HG03135 (cell line): ENCODE data around the gene EFHC2.

Experiments
- ATAC-seq: cut with Tn5 transposase; IDR thresholded peaks from one replicate; pipeline ENCODE4 v1.9.1; 2021; ENCODE audit warnings: mild to moderate bottlenecking, moderate library complexity; ENCODE audit not compliant: unreplicated experiment

Gene EFHC2

GRCh38 chrX:44343412-44344141 lies at the start of gene EFHC2:
EFHC2 (minus strand) TSS chrX:44343672; CDS start chrX:44343588, 84 bp downstream.
- peak; percentile 59 for ATAC-seq

GRCh38 chrX:44392767-44393166 lies 49.3 kb upstream of the EFHC2 start:
- ATAC-seq, result no peak

GRCh38 chrX:44384688-44385338 lies 41.3 kb upstream of the EFHC2 start:
- ATAC-seq, result no peak

- ATAC-seq, result no peak
These were observed 39.4 kb upstream of the EFHC2 start for GRCh38 chrX:44382871-44383270.

- no peak for ATAC-seq
These were observed 9.3 kb upstream of the EFHC2 start for GRCh38 chrX:44352758-44353157.

- no peak for ATAC-seq
These were observed 6.1 kb upstream of the EFHC2 start for GRCh38 chrX:44349561-44349960.

- ATAC-seq, result no peak
These were observed 1.2 kb upstream of the EFHC2 start for GRCh38 chrX:44344687-44345086.

GRCh38 chrX:44344194-44344593 lies 722 bp upstream of the EFHC2 start:
- peak; percentile 68 for ATAC-seq

GRCh38 chrX:44342866-44343265 lies 606 bp downstream of the EFHC2 start:
- ATAC-seq, result no peak

GRCh38 chrX:44338361-44338760 lies 5.1 kb downstream of the EFHC2 start:
- no peak for ATAC-seq

GRCh38 chrX:44332437-44332836 lies 11.0 kb downstream of the EFHC2 start:
- no peak for ATAC-seq

GRCh38 chrX:44330227-44330626 lies 13.2 kb downstream of the EFHC2 start:
- no peak for ATAC-seq

- no peak for ATAC-seq
These were observed 23.9 kb downstream of the EFHC2 start for GRCh38 chrX:44319550-44319949.

GRCh38 chrX:44317181-44317580 lies 26.3 kb downstream of the EFHC2 start:
- ATAC-seq, result no peak

GRCh38 chrX:44314808-44315207 lies 28.7 kb downstream of the EFHC2 start:
- no peak for ATAC-seq

- no peak for ATAC-seq
These were observed 29.2 kb downstream of the EFHC2 start for GRCh38 chrX:44314259-44314734.

- no peak for ATAC-seq
These were observed 31.1 kb downstream of the EFHC2 start for GRCh38 chrX:44312421-44312820.

- no peak for ATAC-seq
These were observed 33.2 kb downstream of the EFHC2 start for GRCh38 chrX:44310227-44310626.

- no peak for ATAC-seq
These were observed 34.6 kb downstream of the EFHC2 start for GRCh38 chrX:44308869-44309268.

GRCh38 chrX:44306356-44306755 lies 37.1 kb downstream of the EFHC2 start:
- no peak for ATAC-seq

GRCh38 chrX:44305921-44306320 lies 37.6 kb downstream of the EFHC2 start:
- ATAC-seq, result no peak

- ATAC-seq, result no peak
These were observed 40.4 kb downstream of the EFHC2 start for GRCh38 chrX:44303119-44303518.
